ENCODE results near the gene GLIPR1L2.

The GLIPR1L2 gene

DNA sequence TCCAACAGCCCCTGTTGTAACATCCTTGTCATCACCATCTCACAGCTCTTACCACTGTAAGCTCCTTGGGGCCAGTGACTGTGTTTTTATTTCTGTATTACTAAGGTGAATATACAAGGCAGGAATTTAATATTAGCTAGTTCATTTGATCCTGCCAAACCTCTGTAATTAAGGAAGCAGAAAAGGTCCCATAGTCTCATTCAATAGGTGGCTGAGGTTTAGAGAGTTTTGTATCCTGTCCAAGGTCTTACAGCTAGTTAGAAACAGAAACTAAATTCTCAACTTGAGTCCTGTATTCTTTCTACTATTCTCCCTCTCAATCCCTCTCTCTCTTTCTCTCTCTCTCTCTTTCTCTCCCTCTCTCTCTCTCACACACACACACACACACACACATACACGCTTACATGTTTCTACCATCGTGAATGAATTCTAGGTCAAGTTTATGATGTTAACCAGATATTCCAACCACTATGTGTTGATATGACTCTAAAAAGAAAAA lies 89.1 kb downstream of the GLIPR1L2 start:
- no peak for DNase-seq

DNA sequence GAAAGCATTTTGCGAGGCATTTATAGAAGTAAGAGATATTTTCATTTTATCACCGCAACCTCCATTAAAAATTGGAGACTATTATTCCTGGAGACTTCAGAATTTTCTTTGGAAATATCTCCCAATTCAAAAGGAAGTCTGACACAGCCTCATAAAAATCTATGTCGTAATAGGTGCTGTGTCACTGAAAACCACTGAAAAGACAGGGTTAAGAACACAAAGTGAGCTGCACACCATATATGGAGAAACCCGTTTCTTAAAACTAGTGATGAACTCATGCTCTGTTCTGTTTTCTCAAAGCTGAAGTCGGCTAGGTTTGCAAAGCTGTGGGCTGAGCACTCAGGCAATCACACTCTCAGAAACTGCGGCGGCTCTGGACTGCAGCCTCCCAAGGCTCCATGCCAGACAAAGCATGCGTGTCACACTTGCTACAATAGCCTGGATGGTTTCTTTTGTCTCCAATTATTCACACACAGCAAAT lies 89.6 kb downstream of the GLIPR1L2 start, which contains the start of gene GLIPR1:
GLIPR1 (plus strand) TSS at position 287 of the 481 bp plus-strand sequence; CDS start at position 413, 126 bp downstream.
- peak; percentile 70 for DNase-seq

DNA sequence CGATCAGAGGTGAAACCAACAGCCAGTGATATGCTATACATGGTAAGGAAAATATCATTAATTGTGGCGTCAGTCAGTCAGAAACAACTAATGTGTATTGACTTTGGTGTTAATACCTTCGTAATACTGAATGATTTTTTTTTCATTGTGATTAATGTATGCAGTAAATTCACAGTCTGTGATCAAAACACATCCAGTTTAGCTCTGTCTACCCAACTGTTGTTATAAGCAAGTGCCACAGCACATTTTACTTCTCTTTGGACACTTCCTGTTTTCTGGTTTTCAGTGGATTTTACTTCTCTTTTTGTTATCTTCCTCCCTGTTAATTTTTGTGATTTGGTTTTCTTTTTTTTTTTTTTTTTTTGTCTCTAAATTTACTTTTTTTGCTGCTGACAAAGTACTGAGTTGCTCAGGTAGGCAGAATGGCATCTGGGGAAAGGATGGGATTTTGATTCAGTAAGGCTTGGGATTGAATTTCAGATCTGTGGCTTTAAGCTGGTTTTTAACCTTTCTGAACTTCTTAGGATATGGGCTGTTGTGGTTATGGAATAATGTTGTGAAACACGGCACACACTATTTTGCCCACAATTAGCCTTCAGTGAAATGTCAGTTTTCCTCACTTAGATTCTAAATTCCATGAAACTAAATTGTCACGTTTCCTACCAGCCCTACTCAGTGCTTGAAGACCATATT lies 90.3 kb downstream of the GLIPR1L2 start:
- peak; percentile 61 for DNase-seq

DNA sequence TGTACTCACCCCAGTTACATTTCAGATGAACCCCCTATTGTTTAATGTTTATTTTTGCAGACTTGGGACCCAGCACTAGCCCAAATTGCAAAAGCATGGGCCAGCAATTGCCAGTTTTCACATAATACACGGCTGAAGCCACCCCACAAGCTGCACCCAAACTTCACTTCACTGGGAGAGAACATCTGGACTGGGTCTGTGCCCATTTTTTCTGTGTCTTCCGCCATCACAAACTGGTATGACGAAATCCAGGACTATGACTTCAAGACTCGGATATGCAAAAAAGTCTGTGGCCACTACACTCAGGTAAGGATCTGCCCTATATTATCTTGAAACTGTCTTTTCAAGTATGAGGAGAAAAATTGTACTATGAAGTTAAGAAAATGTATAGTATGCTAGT lies 90.9 kb downstream of the GLIPR1L2 start:
- no peak for DNase-seq
